Natural killer cell treated with Interleukin-12 subunit alpha and Interleukin-12 subunit beta and Interleukin-15 and Interleukin-18, amount 100 ng/mL, for 72 hours (primary cell): ENCODE measurements around the gene CEP72. TPM values are rescaled to one million over a fixed set of nuclear protein-coding genes. Genes with fewer than 3 reads are reported as not detected.

ENCODE experiments used
- ATAC-seq, 2 donors: fragments of 150-1000 bp; cut with Tn5 transposase in 1 of 2; sonication (Bioruptor Pico), chemical (Tn5 transposase) in 1 of 2; 2 replicates each; pipeline ENCODE4 v1.10.0; 2021
- DNase-seq: peaks from one replicate; pipeline ENCODE4 v3.0.0; 2022; ENCODE audit warnings: low spot score
- H3K27ac Mint-ChIP-seq, 2 donors: 1 replicate in 1 of 2; 2 replicates in 1 of 2; pipeline ENCODE4 v1.8.0; 2022; ENCODE audit warnings: mixed read lengths in 2 of 2, mild to moderate bottlenecking in 1 of 2, moderate library complexity in 1 of 2
- H3K27me3 Mint-ChIP-seq, 2 donors: 1 replicate in 1 of 2; 2 replicates in 1 of 2; pipeline ENCODE4 v1.8.0; 2022; ENCODE audit warnings: mixed read lengths in 2 of 2
- H3K36me3 Mint-ChIP-seq: one replicate; pipeline ENCODE4 v1.8.0; 2022; ENCODE audit warnings: mixed read lengths
- H3K4me1 Mint-ChIP-seq, 2 donors: 1 replicate in 1 of 2; 2 replicates in 1 of 2; pipeline ENCODE4 v1.8.0; 2022; ENCODE audit warnings: low read depth in 2 of 2, mixed read lengths in 2 of 2, mild to moderate bottlenecking in 1 of 2
- H3K4me3 Mint-ChIP-seq: one replicate; pipeline ENCODE4 v1.8.0; 2022; ENCODE audit warnings: mixed read lengths
- H3K9me3 Mint-ChIP-seq: 2 replicates; pipeline ENCODE4 v1.8.0; 2022; ENCODE audit warnings: mixed read lengths
- total RNA-seq, 2 donors: library from RNA; stranded (reverse); gene quantifications; one replicate each; pipeline ENCODE4 v1.2.3, GENCODE V29; 2022

CEP72 gene
- total RNA-seq, 2 donors from 2014 or later: 15.3 to 58.1 TPM

GRCh38 chr5:607541-608428, 4.4 kb upstream of the CEP72 start:
- peaks cover 4% of the 10 kb centered on the region for H3K36me3 Mint-ChIP-seq
- H3K4me3 Mint-ChIP-seq: no peak overlapping the region
- DNase-seq: no peak
- no peak for ATAC-seq
- peaks cover 21 to 23% of the 10 kb centered on the region in 2 donors for H3K4me1 Mint-ChIP-seq
- peaks cover 6 to 7% of the 10 kb centered on the region in 2 donors for H3K27me3 Mint-ChIP-seq
- H3K27ac Mint-ChIP-seq: no peak overlapping the region
- H3K9me3 Mint-ChIP-seq: no peaks in the 10 kb centered on the region

- ATAC-seq: no peak
- Mint-ChIP-seq H3K4me1 (peaks cover 24 to 27% of the 10 kb centered on the region in 2 donors), H3K27ac (no peak overlapping the region), H3K9me3 (no peaks in the 10 kb centered on the region), H3K36me3 (peaks cover 7% of the 10 kb centered on the region), H3K27me3 (peaks cover 6 to 7% of the 10 kb centered on the region in 2 donors), H3K4me3 (no peak overlapping the region)
- no peak for DNase-seq
These were observed 3.4 kb upstream of the CEP72 start for GRCh38 chr5:608429-609370.

GRCh38 chr5:609506-609905, 2.6 kb upstream of the CEP72 start:
- Mint-ChIP-seq H3K27me3 (peaks cover 6 to 7% of the 10 kb centered on the region in 2 donors), H3K36me3 (peaks cover 7% of the 10 kb centered on the region), H3K9me3 (no peaks in the 10 kb centered on the region), H3K4me1 (peaks cover 30 to 34% of the 10 kb centered on the region in 2 donors), H3K4me3 (no peak overlapping the region), H3K27ac (no peak overlapping the region)
- DNase-seq (no peak), ATAC-seq (no peak)

GRCh38 chr5:610011-610743, 2.0 kb upstream of the CEP72 start:
- peak overlapping the region; percentile 91 for H3K4me3 Mint-ChIP-seq
- H3K9me3 Mint-ChIP-seq: no peaks in the 10 kb centered on the region
- no peak overlapping the region for H3K27ac Mint-ChIP-seq
- peaks cover 7% of the 10 kb centered on the region for H3K36me3 Mint-ChIP-seq
- peaks cover 6 to 7% of the 10 kb centered on the region in 2 donors for H3K27me3 Mint-ChIP-seq
- ATAC-seq (no peak), DNase-seq (no peak)
- H3K4me1 Mint-ChIP-seq: peaks cover 35 to 40% of the 10 kb centered on the region in 2 donors

GRCh38 chr5:610744-611730, 1.1 kb upstream of the CEP72 start:
- no peak for ATAC-seq
- H3K9me3 Mint-ChIP-seq: no peaks in the 10 kb centered on the region
- H3K36me3 Mint-ChIP-seq: peaks cover 14% of the 10 kb centered on the region
- H3K27me3 Mint-ChIP-seq: peaks cover 6 to 7% of the 10 kb centered on the region in 2 donors
- H3K4me1 Mint-ChIP-seq: peaks cover 35 to 47% of the 10 kb centered on the region in 2 donors
- DNase-seq: no peak
- no peak overlapping the region for H3K27ac Mint-ChIP-seq
- H3K4me3 Mint-ChIP-seq: peak overlapping the region; percentile 91

GRCh38 chr5:612498-613424, 621 bp downstream of the CEP72 start:
- H3K27ac Mint-ChIP-seq: peak overlapping the region; percentile 66 to 72
- H3K4me3 Mint-ChIP-seq: peak overlapping the region; percentile 91
- H3K9me3 Mint-ChIP-seq: no peaks in the 10 kb centered on the region
- peaks cover 37 to 48% of the 10 kb centered on the region in 2 donors for H3K4me1 Mint-ChIP-seq
- DNase-seq: no peak
- peaks cover 14% of the 10 kb centered on the region for H3K36me3 Mint-ChIP-seq
- H3K27me3 Mint-ChIP-seq: peaks cover 1 to 2% of the 10 kb centered on the region in 2 donors
- peak; percentile 50 to 68 for ATAC-seq

GRCh38 chr5:616484-617039, 4.4 kb downstream of the CEP72 start:
- no peak for DNase-seq
- Mint-ChIP-seq H3K4me1 (peaks cover 24 to 39% of the 10 kb centered on the region in 2 donors), H3K27me3 (no peaks in the 10 kb centered on the region), H3K9me3 (no peaks in the 10 kb centered on the region), H3K27ac (peak overlapping the region in 1 of 2 donors; percentile 30), H3K4me3 (no peak overlapping the region), H3K36me3 (peaks cover 14% of the 10 kb centered on the region)
- ATAC-seq: no peak

- Mint-ChIP-seq H3K27ac (no peak overlapping the region), H3K4me3 (no peak overlapping the region), H3K9me3 (no peaks in the 10 kb centered on the region), H3K36me3 (peaks cover 9% of the 10 kb centered on the region), H3K27me3 (no peaks in the 10 kb centered on the region), H3K4me1 (peaks cover 20 to 34% of the 10 kb centered on the region in 2 donors)
- DNase-seq (no peak), ATAC-seq (no peak)
These were observed 5.8 kb downstream of the CEP72 start for GRCh38 chr5:617896-618295.

- H3K9me3 Mint-ChIP-seq: no peaks in the 10 kb centered on the region
- no peak for ATAC-seq
These were observed 6.3 kb downstream of the CEP72 start for GRCh38 chr5:618450-618849.

GRCh38 chr5:619444-619843, 7.3 kb downstream of the CEP72 start:
- no peak for DNase-seq
- no peak overlapping the region for H3K4me3 Mint-ChIP-seq
- peaks cover 7% of the 10 kb centered on the region for H3K36me3 Mint-ChIP-seq
- H3K27me3 Mint-ChIP-seq: no peaks in the 10 kb centered on the region
- H3K4me1 Mint-ChIP-seq: peaks cover 13 to 24% of the 10 kb centered on the region in 2 donors
- H3K9me3 Mint-ChIP-seq: no peaks in the 10 kb centered on the region
- no peak overlapping the region for H3K27ac Mint-ChIP-seq
- ATAC-seq: peak in 1 of 2 donors; percentile 24

More at GRCh38 chr5:618450-618849, 6.3 kb downstream of the CEP72 start:
- H3K4me1 Mint-ChIP-seq: peaks cover 18 to 30% of the 10 kb centered on the region in 2 donors
- H3K36me3 Mint-ChIP-seq: peaks cover 7% of the 10 kb centered on the region
- H3K27me3 Mint-ChIP-seq: no peaks in the 10 kb centered on the region
- no peak for DNase-seq
- no peak overlapping the region for H3K27ac Mint-ChIP-seq
- no peak overlapping the region for H3K4me3 Mint-ChIP-seq

- DNase-seq (peak; percentile 10), ATAC-seq (no peak)
- Mint-ChIP-seq H3K4me1 (peaks cover 8 to 18% of the 10 kb centered on the region in 2 donors), H3K9me3 (no peaks in the 10 kb centered on the region), H3K36me3 (peaks cover 7% of the 10 kb centered on the region), H3K27ac (no peak overlapping the region), H3K27me3 (no peaks in the 10 kb centered on the region), H3K4me3 (no peak overlapping the region)
These were observed 8.0 kb downstream of the CEP72 start for GRCh38 chr5:620152-620551.
